ENCODE data around the gene TRAF4.
"Not testable (repeated sequence)": the region's sequence is repeated elsewhere in the genome, so short reads cannot be mapped to it uniquely, and the experiment has no call there.

Gene TRAF4

DNA sequence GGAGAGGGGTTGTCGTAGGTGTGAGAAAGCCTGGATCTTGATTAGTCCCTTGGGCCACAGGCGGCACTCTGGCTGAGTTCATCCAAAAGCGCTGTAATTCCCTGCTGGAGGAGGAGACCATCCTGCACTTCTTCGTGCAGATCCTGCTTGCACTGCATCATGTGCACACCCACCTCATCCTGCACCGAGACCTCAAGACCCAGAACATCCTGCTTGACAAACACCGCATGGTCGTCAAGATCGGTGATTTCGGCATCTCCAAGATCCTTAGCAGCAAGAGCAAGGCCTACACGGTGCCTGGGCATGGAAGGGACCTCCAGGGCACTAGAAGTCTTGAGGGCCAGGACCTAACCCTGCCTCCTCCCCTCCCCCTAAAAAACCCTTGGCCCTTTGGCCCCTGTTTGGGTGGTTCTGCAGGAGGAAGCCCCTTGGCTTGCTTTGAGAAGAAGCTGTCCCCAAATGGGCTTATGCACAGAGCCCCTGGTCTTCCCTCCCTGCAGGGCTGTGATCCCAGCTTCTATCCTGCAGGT, 9.0 kb upstream of the TRAF4 start:
- DNase-seq: no peak

GRCh38 chr17:28735242-28735722, 8.5 kb upstream of the TRAF4 start:
- no peak for DNase-seq

DNA sequence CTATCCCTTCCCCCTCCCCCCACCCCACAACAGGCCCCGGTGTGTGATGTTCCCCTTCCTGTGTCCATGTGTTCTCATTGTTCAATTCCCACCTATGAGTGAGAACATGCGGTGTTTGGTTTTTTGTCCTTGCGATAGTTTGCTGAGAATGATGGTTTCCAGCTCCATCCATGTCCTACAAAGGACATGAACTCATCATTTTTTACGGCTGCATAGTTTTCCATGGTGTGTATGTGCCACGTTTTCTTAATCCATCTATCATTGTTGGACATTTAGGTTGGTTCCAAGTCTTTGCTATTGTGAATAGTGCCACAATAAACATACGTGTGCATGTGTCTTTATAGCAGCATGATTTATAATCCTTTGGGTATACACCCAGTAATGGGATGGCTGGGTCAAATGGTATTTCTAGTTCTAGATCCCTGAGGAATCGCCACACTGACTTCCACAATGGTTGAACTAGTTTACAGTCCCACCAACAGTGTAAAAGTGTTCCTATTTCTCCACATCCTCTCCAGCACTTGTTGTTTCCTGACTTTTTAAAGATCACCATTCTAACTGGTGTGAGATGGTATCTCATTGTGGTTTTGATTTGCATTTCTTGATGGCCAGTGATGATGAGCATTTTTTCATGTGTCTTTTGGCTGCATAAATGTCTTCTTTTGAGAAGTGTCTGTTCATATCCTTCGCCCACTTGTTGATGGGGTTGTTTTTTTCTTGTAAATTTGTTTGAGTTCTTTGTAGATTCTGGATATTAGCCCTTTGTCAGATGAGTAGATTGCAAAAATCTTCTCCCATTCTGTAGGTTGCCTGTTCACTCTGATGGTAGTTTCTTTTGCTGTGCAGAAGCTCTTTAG, 7.7 kb upstream of the TRAF4 start:
- not testable (repeated sequence) for DNase-seq

GRCh38 chr17:28737316-28737715, 6.5 kb upstream of the TRAF4 start:
- DNase-seq: no peak

GRCh38 chr17:28737770-28738679, 5.8 kb upstream of the TRAF4 start:
- DNase-seq: no peak

GRCh38 chr17:28738680-28739384, 5.0 kb upstream of the TRAF4 start:
- DNase-seq: peak in 4 of 6 experiments; percentile 8 to 37 (median 17)

GRCh38 chr17:28740406-28741357, 3.1 kb upstream of the TRAF4 start:
- no peak for DNase-seq

GRCh38 chr17:28741358-28742349, 2.2 kb upstream of the TRAF4 start:
- no peak for DNase-seq

GRCh38 chr17:28744104-28744971, 527 bp downstream of the TRAF4 start:
- DNase-seq: peak; percentile 42 to 83 (median 64)

- DNase-seq: peak in 5 of 6 experiments; percentile 12 to 60 (median 46)
Observed at GRCh38 chr17:28744972-28745785, 1.4 kb downstream of the TRAF4 start.

DNA sequence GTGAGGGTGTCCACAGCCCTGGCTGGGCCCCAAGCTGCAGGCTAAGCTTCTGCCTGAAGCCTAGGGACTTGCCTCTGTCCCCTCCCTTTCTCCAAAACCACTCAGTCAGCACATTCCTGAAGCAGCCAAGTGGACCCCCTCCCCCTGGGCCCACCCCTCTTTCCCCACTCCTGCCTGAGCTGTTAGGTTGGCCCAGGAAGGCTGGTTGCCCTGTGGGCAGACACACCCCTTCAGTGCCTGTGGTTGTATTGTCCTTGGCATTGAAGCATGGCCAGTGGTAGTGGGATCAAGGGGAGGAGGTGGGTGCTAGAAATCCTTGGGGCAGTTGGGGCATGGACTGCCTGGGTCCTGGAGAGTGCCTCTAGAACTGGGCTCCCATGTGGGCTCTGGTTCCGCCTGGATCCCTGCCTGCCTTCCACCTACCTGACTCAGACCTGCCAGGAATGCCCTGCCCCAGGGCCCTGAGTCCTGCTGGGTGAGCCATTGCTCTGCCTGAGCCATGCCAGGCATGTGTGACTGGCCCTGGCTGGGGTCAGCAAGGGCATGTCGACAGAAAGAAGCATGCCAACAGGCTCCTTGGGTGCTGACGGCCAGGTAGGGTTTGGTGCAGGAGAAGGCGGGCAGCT, 2.1 kb downstream of the TRAF4 start:
- no peak for DNase-seq

- no peak for DNase-seq
Observed at GRCh38 chr17:28746611-28747050, 2.8 kb downstream of the TRAF4 start.

DNA sequence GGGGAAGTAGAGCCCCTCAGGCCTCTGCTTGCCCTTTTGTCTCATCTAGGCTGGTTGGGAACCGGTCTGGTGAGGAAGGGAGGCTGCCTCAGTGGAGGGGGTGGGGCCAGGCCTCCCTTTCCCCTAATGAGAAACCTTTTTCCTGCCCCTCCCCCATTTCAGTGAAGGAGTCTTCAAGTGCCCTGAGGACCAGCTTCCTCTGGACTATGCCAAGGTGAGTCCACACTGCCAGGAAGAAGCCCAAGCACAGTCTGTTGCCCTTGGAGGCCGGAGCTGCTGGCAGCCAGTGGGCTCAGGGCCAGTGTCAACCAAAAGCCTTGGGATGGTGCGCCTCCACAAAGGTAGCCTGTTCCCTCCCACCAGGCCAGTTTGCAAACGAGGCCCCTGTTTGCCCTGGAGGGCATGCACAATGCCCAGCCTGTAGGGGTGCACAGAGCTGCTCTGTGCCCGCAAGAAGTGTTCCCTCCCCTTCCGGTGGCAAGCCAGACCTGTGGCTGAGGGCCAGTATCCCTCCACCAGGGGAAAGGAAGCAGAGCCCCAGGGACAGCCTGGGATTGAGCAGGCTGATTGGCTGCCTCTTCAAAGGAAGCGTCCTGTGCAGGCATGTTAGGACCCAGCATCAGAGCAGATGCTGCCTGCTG, 3.4 kb downstream of the TRAF4 start:
- DNase-seq: no peak

DNA sequence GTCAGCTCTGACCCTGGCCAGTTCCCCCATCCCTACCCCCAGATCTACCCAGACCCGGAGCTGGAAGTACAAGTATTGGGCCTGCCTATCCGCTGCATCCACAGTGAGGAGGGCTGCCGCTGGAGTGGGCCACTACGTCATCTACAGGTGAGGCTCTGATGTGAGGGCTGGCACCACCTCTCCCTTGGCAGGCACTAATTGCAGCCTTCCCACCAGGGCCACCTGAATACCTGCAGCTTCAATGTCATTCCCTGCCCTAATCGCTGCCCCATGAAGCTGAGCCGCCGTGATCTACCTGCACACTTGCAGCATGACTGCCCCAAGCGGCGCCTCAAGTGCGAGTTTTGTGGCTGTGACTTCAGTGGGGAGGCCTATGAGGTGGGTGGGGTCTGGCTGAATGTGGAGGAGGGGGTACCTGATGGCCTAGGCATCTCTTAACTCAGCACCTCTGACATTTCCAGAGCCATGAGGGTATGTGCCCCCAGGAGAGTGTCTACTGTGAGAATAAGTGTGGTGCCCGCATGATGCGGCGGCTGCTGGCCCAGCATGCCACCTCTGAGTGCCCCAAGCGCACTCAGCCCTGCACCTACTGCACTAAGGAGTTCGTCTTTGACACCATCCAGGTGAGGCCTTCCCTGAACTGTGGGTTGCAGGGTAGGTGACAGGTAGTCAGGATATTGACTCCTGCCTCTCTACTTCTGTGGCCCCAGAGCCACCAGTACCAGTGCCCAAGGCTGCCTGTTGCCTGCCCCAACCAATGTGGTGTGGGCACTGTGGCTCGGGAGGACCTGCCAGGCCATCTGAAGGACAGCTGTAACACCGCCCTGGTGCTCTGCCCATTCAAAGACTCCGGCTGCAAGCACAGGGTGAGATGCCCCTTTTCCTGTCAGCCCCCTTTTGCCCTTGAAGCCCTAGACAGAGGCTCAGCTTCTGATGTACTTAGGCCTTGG, 4.3 kb downstream of the TRAF4 start:
- no peak for DNase-seq

GRCh38 chr17:28748852-28749515, 5.2 kb downstream of the TRAF4 start:
- peak in 1 of 6 experiments; percentile 11 for DNase-seq
